Esophagus muscularis mucosa (tissue), 4 donors: ENCODE results near the gene FUT9. TPM values are rescaled to one million over a fixed set of nuclear protein-coding genes. Genes with fewer than 3 reads are reported as not detected.

Experiments used
- DNase-seq: peaks from one replicate; pipeline ENCODE4 v3.0.0-alpha.2; 2017; ENCODE audit errors: extremely low spot score
- H3K27ac ChIP-seq, 4 donors: fragments of 200-600 bp; sonication (generic); replicated peaks in 1 of 4; 1 replicate in 3 of 4; 2 replicates in 1 of 4; pipeline ENCODE4 v1.5.1; 2016 to 2019; ENCODE audit warnings: mild to moderate bottlenecking in 1 of 4
- H3K27me3 ChIP-seq, 4 donors: fragments of 200-600 bp; sonication (generic); one replicate each; pipeline versions ENCODE4 v1.5.1 to v1.6.0; 2016 to 2019
- H3K36me3 ChIP-seq, 4 donors: fragments of 200-600 bp; sonication (generic); one replicate each; pipeline ENCODE4 v1.5.1; 2016 to 2019
- H3K4me1 ChIP-seq, 4 donors: fragments of 200-600 bp; sonication (generic); one replicate each; pipeline ENCODE4 v1.5.1; 2016 to 2019
- H3K4me3 ChIP-seq, 4 donors: fragments of 200-600 bp; sonication (generic); 1 replicate in 2 of 4; 2 replicates in 2 of 4; pipeline ENCODE4 v1.5.1; 2016 to 2019; ENCODE audit warnings: mild to moderate bottlenecking in 4 of 4, moderate library complexity in 1 of 4
- H3K9me3 ChIP-seq, 4 donors: fragments of 200-600 bp; sonication (generic); 1 replicate in 3 of 4; 2 replicates in 1 of 4; pipeline ENCODE4 v1.5.1; 2016 to 2019
- CTCF ChIP-seq, 3 experiments: fragments of 200-600 bp in 2 of 3; fragments of 450-650 bp in 1 of 3; sonication (generic) in 2 of 3; IDR thresholded peaks; one replicate each; pipeline ENCODE4 v1.5.1; 2017 to 2019; ENCODE audit warnings: antibody characterized with exemption in 3 of 3, mild to moderate bottlenecking in 2 of 3, moderate library complexity in 1 of 3
- EP300 ChIP-seq: sonication (generic); formaldehyde crosslinking; IDR thresholded peaks from one replicate; pipeline ENCODE4 v1.6.1; 2017; ENCODE audit warnings: antibody characterized with exemption
- POLR2A ChIP-seq: fragments of 450-650 bp; IDR thresholded peaks from one replicate; pipeline ENCODE4 v1.6.1; 2017; ENCODE audit warnings: antibody characterized with exemption, moderate library complexity, mild to moderate bottlenecking, low read depth
- POLR2AphosphoS5 ChIP-seq, 2 donors: sonication (generic); formaldehyde crosslinking; IDR thresholded peaks; one replicate each; pipeline ENCODE4 v1.6.1; 2017; ENCODE audit warnings: antibody characterized with exemption in 2 of 2
- WGBS: methylation state at CpG from one replicate; pipeline ENCODE4 v1.1.5; 2018; 5-methylcytosine and 5-hydroxymethylcytosine counted together
- intact Hi-C: fragments of 100-400 bp; cut with DNase I; formaldehyde crosslinking; loops from one replicate; pipeline ENCODE4 v1.15.1; 2023
- total RNA-seq, 4 donors: library from RNA; depleted of rRNA; stranded (reverse); fragments of >200 nt; gene quantifications; one replicate each; pipeline versions ENCODE4 v1.1.0 to v1.2.1, GENCODE V29; 2016

The FUT9 gene
- total RNA-seq, 4 donors from 2014 or later, result not detected

DNA sequence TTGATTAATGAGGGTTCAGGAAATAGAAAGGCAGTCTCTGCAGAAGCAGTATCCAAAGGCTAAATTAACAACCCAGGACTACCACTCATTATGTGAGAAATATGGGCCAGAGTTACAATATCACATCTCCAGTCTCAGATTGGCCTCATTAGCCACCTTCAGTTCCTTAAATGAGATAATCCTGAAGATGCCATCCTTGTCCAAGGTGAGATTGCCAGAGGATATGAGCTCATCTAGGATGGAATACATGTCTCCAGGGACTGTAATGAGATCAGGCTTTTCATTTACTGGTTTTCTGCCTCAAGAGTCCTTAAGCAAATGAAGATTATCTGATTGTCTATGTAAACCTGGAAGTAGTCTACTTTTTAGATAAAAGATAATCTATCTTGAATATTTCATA is 196.3 kb downstream of the FUT9 start:
- Histone ChIP-seq H3K27me3 (no peaks in the 10 kb centered on the region), H3K4me3 (no peak overlapping the region), H3K9me3 (no peaks in the 10 kb centered on the region), H3K4me1 (no peaks in the 10 kb centered on the region), H3K27ac (no peak overlapping the region), H3K36me3 (no peaks in the 10 kb centered on the region)
- no peak for DNase-seq
- intact Hi-C loops, result no loop called here
- TF ChIP-seq POLR2A, result no peak
- no peak for TF ChIP-seq EP300
- no peak for TF ChIP-seq POLR2AphosphoS5 (IDR thresholded peaks at IDR 0.05)
- TF ChIP-seq CTCF (IDR thresholded peaks at IDR 0.05), result no peak

DNA sequence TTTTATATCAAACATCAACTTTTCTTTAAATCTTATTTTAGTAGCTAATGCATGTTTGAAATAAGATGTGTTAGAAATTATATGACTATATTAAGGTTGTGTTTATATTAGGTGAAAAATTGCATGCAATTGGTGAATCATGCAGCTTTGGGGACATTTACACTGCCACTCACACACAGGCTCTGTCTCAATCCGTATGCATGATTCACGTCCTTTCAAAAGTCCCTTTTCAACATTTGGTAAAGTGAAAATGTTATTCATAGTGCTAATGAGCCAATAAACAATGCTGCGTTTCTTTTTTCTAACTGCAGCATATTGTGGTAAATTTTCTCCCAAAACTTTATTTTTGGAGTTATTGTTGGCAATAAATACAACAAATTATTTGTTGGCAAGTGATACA is 198.0 kb downstream of the FUT9 start:
- Histone ChIP-seq H3K27me3 (no peaks in the 10 kb centered on the region), H3K9me3 (no peaks in the 10 kb centered on the region), H3K36me3 (no peaks in the 10 kb centered on the region), H3K4me3 (no peak overlapping the region), H3K27ac (no peak overlapping the region), H3K4me1 (no peaks in the 10 kb centered on the region)
- DNase-seq, result no peak
- TF ChIP-seq POLR2AphosphoS5 (IDR thresholded peaks at IDR 0.05) (no peak), CTCF (IDR thresholded peaks at IDR 0.05) (no peak), POLR2A (no peak), EP300 (no peak)
- intact Hi-C loops, result no loop called here
- WGBS, result 77% methylated on average over 3 of the region's 3 CpGs

DNA sequence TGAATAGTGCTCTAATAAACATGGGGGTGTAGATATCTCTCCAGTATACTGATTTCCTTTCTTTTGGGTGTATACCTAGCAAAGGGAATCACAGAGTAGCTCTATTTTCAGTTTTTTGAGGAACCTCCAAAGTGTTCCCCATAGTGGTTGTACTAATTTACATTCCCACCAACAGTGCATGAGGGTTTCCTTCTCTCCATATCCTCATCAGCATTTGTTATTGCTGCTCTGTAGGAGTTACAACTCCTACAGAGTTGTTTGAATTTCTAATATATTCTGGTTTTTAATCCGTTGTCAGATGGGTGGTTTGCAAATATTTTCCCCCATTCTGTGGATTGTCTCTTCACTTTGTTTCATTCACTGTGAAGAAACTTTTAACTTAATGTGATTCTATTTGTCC is 207.9 kb downstream of the FUT9 start:
- 12% methylated on average over 1 of the region's 1 CpG for WGBS
- no peak overlapping the region for H3K27ac ChIP-seq
- no peak for TF ChIP-seq EP300
- TF ChIP-seq POLR2A, result no peak
- TF ChIP-seq POLR2AphosphoS5 (IDR thresholded peaks at IDR 0.05), result no peak
- no peak for TF ChIP-seq CTCF (IDR thresholded peaks at IDR 0.05)
- intact Hi-C loops, result no loop called here
- no peaks in the 10 kb centered on the region for H3K27me3 ChIP-seq
- no peaks in the 10 kb centered on the region for H3K9me3 ChIP-seq
- DNase-seq, result no peak
- no peaks in the 10 kb centered on the region for H3K36me3 ChIP-seq
- H3K4me3 ChIP-seq, result no peak overlapping the region
- H3K4me1 ChIP-seq, result no peaks in the 10 kb centered on the region

GRCh38 chr6:96227135-96227534 is 211.4 kb downstream of the FUT9 start:
- Histone ChIP-seq H3K4me1 (no peaks in the 10 kb centered on the region), H3K9me3 (no peaks in the 10 kb centered on the region), H3K27ac (no peak overlapping the region), H3K4me3 (no peak overlapping the region), H3K36me3 (no peaks in the 10 kb centered on the region), H3K27me3 (no peaks in the 10 kb centered on the region)
- TF ChIP-seq CTCF (IDR thresholded peaks at IDR 0.05), result no peak
- intact Hi-C loops, result no loop called here
- WGBS, result 58% methylated on average over 2 of the region's 2 CpGs
- no peak for DNase-seq

GRCh38 chr6:96234444-96234843 is 218.7 kb downstream of the FUT9 start:
- Histone ChIP-seq H3K9me3 (no peaks in the 10 kb centered on the region), H3K27ac (no peak overlapping the region), H3K4me1 (no peaks in the 10 kb centered on the region), H3K36me3 (no peaks in the 10 kb centered on the region), H3K4me3 (no peak overlapping the region), H3K27me3 (no peaks in the 10 kb centered on the region)
- WGBS, result 79% methylated on average over 2 of the region's 2 CpGs
- TF ChIP-seq POLR2A (no peak), EP300 (no peak), CTCF (IDR thresholded peaks at IDR 0.05) (no peak), POLR2AphosphoS5 (IDR thresholded peaks at IDR 0.05) (no peak)
- intact Hi-C loops, result no loop called here
- DNase-seq, result no peak
